Neural cell (in vitro differentiated cells): ENCODE data around the gene SEC24C. TPM values are rescaled to one million over a fixed set of nuclear protein-coding genes. Genes with fewer than 3 reads are reported as not detected.

Experiments used
- H2AFZ ChIP-seq: fragments of 200-600, 300-800 bp; sonication (generic), shearing (Covaris generic); 2 replicates; pipeline ENCODE4 v1.6.0; 2014; ENCODE audit warnings: low read depth, mild to moderate bottlenecking, antibody characterized with exemption, low read length, moderate library complexity
- H3F3A ChIP-seq: fragments of 200-600 bp; shearing (Covaris generic); 2 replicates; pipeline ENCODE4 v1.6.1; 2016; ENCODE audit warnings: mild to moderate bottlenecking, moderate library complexity, mixed read lengths, antibody characterized with exemption, low read length; ENCODE audit not compliant: insufficient read depth, poor library complexity, severe bottlenecking
- H3K27ac ChIP-seq: fragments of 200-600, 300-800 bp; sonication (generic), shearing (Covaris generic); 2 replicates; pipeline ENCODE4 v1.5.1; 2014; ENCODE audit warnings: mild to moderate bottlenecking, low read length, moderate library complexity
- H3K27me3 ChIP-seq: fragments of 300-800, 200-600 bp; sonication (generic), shearing (Covaris generic); 2 replicates; pipeline ENCODE4 v1.6.0; 2014; ENCODE audit warnings: mild to moderate bottlenecking, low read depth, low read length, moderate library complexity; ENCODE audit not compliant: insufficient read depth
- H3K36me3 ChIP-seq: fragments of 300-800, 200-600 bp; sonication (generic), shearing (Covaris generic); 2 replicates; pipeline ENCODE4 v1.5.1; 2014; ENCODE audit warnings: mild to moderate bottlenecking, antibody characterized with exemption, low read length, moderate library complexity; ENCODE audit not compliant: insufficient read depth
- H3K4me2 ChIP-seq: fragments of 300-800, 200-600 bp; sonication (generic), shearing (Covaris generic); 2 replicates; pipeline ENCODE4 v1.6.0; 2014; ENCODE audit warnings: mild to moderate bottlenecking, low read length
- H3K4me3 ChIP-seq: fragments of 300-800, 200-600 bp; sonication (generic), shearing (Covaris generic); 2 replicates; pipeline ENCODE4 v1.5.1; 2014; ENCODE audit warnings: mild to moderate bottlenecking, low read length, moderate library complexity
- H3K79me2 ChIP-seq: fragments of 200-600 bp; shearing (Covaris generic); replicated peaks from 2 replicates; pipeline ENCODE4 v1.6.0; 2014; ENCODE audit warnings: mild to moderate bottlenecking, low read length, moderate library complexity; ENCODE audit not compliant: insufficient read depth
- H3K9ac ChIP-seq: fragments of 300-800, 200-600 bp; sonication (generic), shearing (Covaris generic); 2 replicates; pipeline ENCODE4 v1.6.1; 2016; ENCODE audit warnings: mild to moderate bottlenecking, low read length, mixed read lengths
- H3K9me2 ChIP-seq: fragments of 200-600 bp; shearing (Covaris generic); 2 replicates; pipeline ENCODE4 v1.6.1; 2016; ENCODE audit warnings: mild to moderate bottlenecking, low read length, mixed read lengths; ENCODE audit not compliant: insufficient read depth
- H3K9me3 ChIP-seq: fragments of 200-600, 300-800 bp; sonication (generic), shearing (Covaris generic); 2 replicates; pipeline ENCODE4 v1.6.1; 2016; ENCODE audit warnings: mild to moderate bottlenecking, mixed run types, low read length, moderate library complexity, mixed read lengths
- H4K20me1 ChIP-seq: fragments of 200-600 bp; shearing (Covaris generic); 2 replicates; pipeline ENCODE4 v1.6.1; 2016; ENCODE audit warnings: mild to moderate bottlenecking, mixed run types; ENCODE audit not compliant: insufficient read depth
- CTCF ChIP-seq: fragments of 450-650 bp; IDR thresholded peaks from 2 replicates; pipeline ENCODE4 v1.5.1; 2014; ENCODE audit warnings: antibody characterized with exemption, mild to moderate bottlenecking, moderate library complexity; ENCODE audit not compliant: poor library complexity, severe bottlenecking
- EP300 ChIP-seq: fragments of 450-650 bp; conservative IDR thresholded peaks from 2 replicates; pipeline ENCODE4 v1.6.1; 2014; ENCODE audit warnings: antibody characterized with exemption, mild to moderate bottlenecking, moderate library complexity; ENCODE audit not compliant: poor library complexity, severe bottlenecking
- EZH2 ChIP-seq: fragments of 200-600, 300-800 bp; shearing (Covaris generic), sonication (generic); IDR thresholded peaks from 2 replicates; pipeline ENCODE4 v1.6.1; 2014; ENCODE audit warnings: antibody characterized with exemption, low read length, borderline replicate concordance, mild to moderate bottlenecking; ENCODE audit not compliant: insufficient read depth, poor library complexity, severe bottlenecking
- MXI1 ChIP-seq: fragments of 450-650 bp; conservative IDR thresholded peaks from 2 replicates; pipeline ENCODE4 v1.6.1; 2014; ENCODE audit warnings: antibody characterized with exemption, mild to moderate bottlenecking; ENCODE audit not compliant: poor library complexity, severe bottlenecking
- POLR2AphosphoS5 ChIP-seq: IDR thresholded peaks from 2 replicates; pipeline ENCODE4 v1.6.1; 2012
- RAD21 ChIP-seq: fragments of 450-650 bp; conservative IDR thresholded peaks from 2 replicates; pipeline ENCODE4 v1.6.1; 2014; ENCODE audit warnings: antibody characterized with exemption, mild to moderate bottlenecking, moderate library complexity
- REST ChIP-seq: IDR thresholded peaks from 2 replicates; pipeline ENCODE4 v1.6.1; 2012; ENCODE audit warnings: borderline replicate concordance
- SMC3 ChIP-seq: fragments of 450-650 bp; conservative IDR thresholded peaks from 2 replicates; pipeline ENCODE4 v1.6.1; 2014; ENCODE audit warnings: antibody characterized with exemption, mild to moderate bottlenecking, moderate library complexity; ENCODE audit not compliant: poor library complexity
- TAF1 ChIP-seq: IDR thresholded peaks from 2 replicates; pipeline ENCODE4 v1.6.1; 2012; ENCODE audit warnings: low read depth
- polyA plus RNA-seq: library from polyadenylated mRNA; depleted of rRNA; stranded (reverse); fragments of >200 nt; gene quantifications from 2 replicates; pipeline ENCODE4 v1.2.3, GENCODE V29; 2014

SEC24C gene
- polyA plus RNA-seq, 1 donor from 2014 or later: 43.0 TPM

- TF ChIP-seq RAD21 (no peak), SMC3 (no peak), MXI1 (peak; percentile 88), EZH2 (no peak), TAF1 (peak; percentile 70), EP300 (peak; percentile 35), CTCF (peak; percentile 35), REST (peak; percentile 85), POLR2AphosphoS5 (peak; percentile 98)
- Histone ChIP-seq H3K4me3 (peak within 1 kb of the TSS; percentile 71), H2AFZ (peak within 1 kb of the TSS; percentile 49), H3K79me2 (peaks cover 50% of the 10 kb centered on the region), H3K9ac (peak within 1 kb of the TSS; percentile 79), H3K36me3 (no peaks in the 10 kb centered on the region), H3K9me2 (no peaks in the 10 kb centered on the region), H4K20me1 (peaks cover 3% of the 10 kb centered on the region), H3K9me3 (no peaks in the 10 kb centered on the region), H3K4me2 (peak within 1 kb of the TSS; percentile 94), H3F3A (no peaks in the 10 kb centered on the region), H3K27ac (peak within 1 kb of the TSS; percentile 76), H3K27me3 (no peaks in the 10 kb centered on the region)
Observed at GRCh38 chr10:73781879-73782748, 37.9 kb downstream of the SEC24C start, which contains the start of gene CHCHD1. Gene CHCHD1, plus strand, starts transcription at chr10:73782048. Its CDS starts 28 bp downstream, at chr10:73782076.

- no peak for TF ChIP-seq EP300
- no peak for TF ChIP-seq TAF1
- no peak for TF ChIP-seq MXI1
- TF ChIP-seq RAD21: no peak
- TF ChIP-seq EZH2: no peak
- TF ChIP-seq SMC3: no peak
- TF ChIP-seq CTCF: no peak
- peak overlapping the region; percentile 71 for H3K4me3 ChIP-seq
- H3K27ac ChIP-seq: peak overlapping the region; percentile 76
- H3K79me2 ChIP-seq: peaks cover 56% of the 10 kb centered on the region
- peak overlapping the region; percentile 79 for H3K9ac ChIP-seq
- H3K9me2 ChIP-seq: no peaks in the 10 kb centered on the region
- H3F3A ChIP-seq: no peaks in the 10 kb centered on the region
- H3K9me3 ChIP-seq: no peaks in the 10 kb centered on the region
- peak overlapping the region; percentile 59 for H3K4me2 ChIP-seq
- no peak overlapping the region for H2AFZ ChIP-seq
- no peaks in the 10 kb centered on the region for H3K36me3 ChIP-seq
- peaks cover 3% of the 10 kb centered on the region for H4K20me1 ChIP-seq
- no peaks in the 10 kb centered on the region for H3K27me3 ChIP-seq
Observed at GRCh38 chr10:73782749-73783085, 38.5 kb downstream of the SEC24C start.
